MM.1S (cell line): Measurements from ENCODE around the gene ANAPC16.

Experiments used
- DNase-seq: peaks from one replicate; pipeline ENCODE4 v3.0.0-alpha.2; 2015
- H2AFZ ChIP-seq: fragments of 300-600 bp; sonication (generic); 2 replicates; pipeline ENCODE4 v1.6.0; 2016; ENCODE audit warnings: antibody characterized with exemption, low read length
- H3F3A ChIP-seq: fragments of 300-600 bp; sonication (generic); 2 replicates; pipeline ENCODE4 v1.6.1; 2016; ENCODE audit warnings: mild to moderate bottlenecking, antibody characterized with exemption, low read length, moderate library complexity, mixed read lengths; ENCODE audit not compliant: insufficient read depth
- H3K27ac ChIP-seq: fragments of 300-600 bp; sonication (generic); 2 replicates; pipeline ENCODE4 v1.5.1; 2016; ENCODE audit warnings: mild to moderate bottlenecking, low read length
- H3K27me3 ChIP-seq: fragments of 300-600 bp; sonication (generic); replicated peaks from 2 replicates; pipeline ENCODE4 v1.6.0; 2016; ENCODE audit warnings: low read length; ENCODE audit not compliant: insufficient read depth
- H3K36me3 ChIP-seq: fragments of 300-600 bp; sonication (generic); replicated peaks from 2 replicates; pipeline ENCODE4 v1.6.1; 2016; ENCODE audit warnings: mild to moderate bottlenecking, low read length, mixed read lengths; ENCODE audit not compliant: insufficient read depth
- H3K4me1 ChIP-seq: fragments of 300-600 bp; sonication (generic); 2 replicates; pipeline ENCODE4 v1.6.1; 2016; ENCODE audit warnings: low read length, mixed read lengths
- H3K4me2 ChIP-seq: fragments of 300-600 bp; sonication (generic); 2 replicates; pipeline ENCODE4 v1.6.0; 2016; ENCODE audit warnings: low read depth, low read length
- H3K4me3 ChIP-seq: fragments of 300-600 bp; sonication (generic); 2 replicates; pipeline ENCODE4 v1.5.1; 2016; ENCODE audit warnings: low read length, mixed read lengths
- H3K79me2 ChIP-seq: fragments of 300-600 bp; sonication (generic); 2 replicates; pipeline ENCODE4 v1.6.1; 2016; ENCODE audit warnings: mixed run types, low read length, mixed read lengths
- H3K9ac ChIP-seq: fragments of 300-600 bp; sonication (generic); 2 replicates; pipeline ENCODE4 v1.6.1; 2016; ENCODE audit warnings: low read length, mixed read lengths
- H3K9me2 ChIP-seq: fragments of 300-600 bp; sonication (generic); replicated peaks from 2 replicates; pipeline ENCODE4 v1.6.1; 2016; ENCODE audit warnings: mild to moderate bottlenecking, low read length, mixed read lengths; ENCODE audit not compliant: insufficient read depth
- H3K9me3 ChIP-seq: fragments of 300-600 bp; sonication (generic); replicated peaks from 2 replicates; pipeline ENCODE4 v1.6.1; 2016; ENCODE audit warnings: mild to moderate bottlenecking, low read length, mixed read lengths; ENCODE audit not compliant: insufficient read depth
- H4K20me1 ChIP-seq: fragments of 300-600 bp; sonication (generic); 2 replicates; pipeline ENCODE4 v1.6.1; 2016; ENCODE audit warnings: mild to moderate bottlenecking, low read length, moderate library complexity, mixed read lengths; ENCODE audit not compliant: insufficient read depth
- CTCF ChIP-seq: fragments of 300-600 bp; sonication (generic); IDR thresholded peaks from 2 replicates; pipeline ENCODE4 v1.5.1; 2016; ENCODE audit warnings: antibody characterized with exemption, low read length, mixed read lengths
- EZH2 ChIP-seq: fragments of 300-600 bp; sonication (generic); optimal IDR thresholded peaks from 2 replicates; pipeline ENCODE3; 2017; ENCODE audit warnings: low read depth, mild to moderate bottlenecking, antibody characterized with exemption, low read length, mixed read lengths
- EZH2phosphoT487 ChIP-seq: fragments of 300-600 bp; sonication (generic); IDR thresholded peaks from 2 replicates; pipeline ENCODE4 v1.6.1; 2018; ENCODE audit warnings: antibody characterized with exemption, low read length

Gene ANAPC16

GRCh38 chr10:72186258-72186981, 29.4 kb upstream of the ANAPC16 start:
- H2AFZ ChIP-seq = no peak overlapping the region
- no peak for TF ChIP-seq CTCF
- no peak for TF ChIP-seq EZH2phosphoT487
- TF ChIP-seq EZH2 = no peak
- no peak for DNase-seq
- H3K27ac ChIP-seq = no peak overlapping the region
- no peak overlapping the region for H3K4me3 ChIP-seq
- H3F3A ChIP-seq = no peaks in the 10 kb centered on the region
- no peaks in the 10 kb centered on the region for H3K27me3 ChIP-seq
- no peaks in the 10 kb centered on the region for H3K9me3 ChIP-seq
- no peak overlapping the region for H3K4me2 ChIP-seq
- H3K9me2 ChIP-seq = no peaks in the 10 kb centered on the region
- 0 out of 2 replicates have a peak, but pooled peaks cover 3% of the 10 kb centered on the region for H3K36me3 ChIP-seq
- no peak overlapping the region for H3K9ac ChIP-seq
- H4K20me1 ChIP-seq = no peaks in the 10 kb centered on the region
- no peaks in the 10 kb centered on the region for H3K4me1 ChIP-seq
- H3K79me2 ChIP-seq = no peaks in the 10 kb centered on the region

GRCh38 chr10:72186982-72187330, 28.9 kb upstream of the ANAPC16 start:
- no peak for TF ChIP-seq EZH2
- TF ChIP-seq CTCF = no peak
- Histone ChIP-seq H3K9ac (no peak overlapping the region), H3K27me3 (no peaks in the 10 kb centered on the region), H3K4me2 (no peak overlapping the region), H2AFZ (no peak overlapping the region), H3F3A (no peaks in the 10 kb centered on the region), H3K36me3 (0 out of 2 replicates have a peak, but pooled peaks cover 3% of the 10 kb centered on the region), H3K9me2 (no peaks in the 10 kb centered on the region), H4K20me1 (no peaks in the 10 kb centered on the region), H3K27ac (no peak overlapping the region), H3K4me1 (no peaks in the 10 kb centered on the region), H3K4me3 (no peak overlapping the region), H3K9me3 (no peaks in the 10 kb centered on the region), H3K79me2 (no peaks in the 10 kb centered on the region)
- no peak for DNase-seq

- Histone ChIP-seq H3K9ac (no peak overlapping the region), H3K9me3 (no peaks in the 10 kb centered on the region), H3K4me3 (no peak overlapping the region), H3K79me2 (no peaks in the 10 kb centered on the region), H3F3A (no peaks in the 10 kb centered on the region), H3K4me1 (no peaks in the 10 kb centered on the region), H3K27ac (no peak overlapping the region), H3K4me2 (no peak overlapping the region), H4K20me1 (no peaks in the 10 kb centered on the region), H3K27me3 (no peaks in the 10 kb centered on the region), H3K36me3 (no peaks in the 10 kb centered on the region), H3K9me2 (no peaks in the 10 kb centered on the region), H2AFZ (no peak overlapping the region)
- TF ChIP-seq EZH2phosphoT487 (no peak), CTCF (no peak), EZH2 (no peak)
- no peak for DNase-seq
Observed at GRCh38 chr10:72194949-72195348, 20.9 kb upstream of the ANAPC16 start.
